H1 (cell line): ENCODE measurements around the gene SMYD5. TPM values are rescaled to one million over a fixed set of nuclear protein-coding genes. Genes with fewer than 3 reads are reported as not detected.

Experiments used
- CEBPB ChIP-seq: IDR thresholded peaks from 2 replicates; pipeline ENCODE4 v1.6.1; 2012; ENCODE audit warnings: low read depth, low read length
- EZH2 ChIP-seq: fragments of 200-600 bp; sonication (generic); IDR thresholded peaks from 2 replicates; pipeline ENCODE4 v1.7.1; 2012; ENCODE audit warnings: low read depth, mild to moderate bottlenecking, moderate library complexity, low read length, inconsistent platforms; ENCODE audit not compliant: severe bottlenecking
- SP2 ChIP-seq: IDR thresholded peaks from 2 replicates; pipeline ENCODE4 v1.6.1; 2012; ENCODE audit warnings: mild to moderate bottlenecking, low read length, inconsistent platforms
- polyA plus RNA-seq, 7 experiments: library from polyadenylated mRNA; depleted of rRNA in 3 of 7; stranded (reverse) in 5 of 7; unstranded in 2 of 7; fragments of >200 nt in 5 of 7; fragments of 200-250 nt in 2 of 7; gene quantifications; 1 replicate in 5 of 7; 2 replicates in 1 of 7; 4 replicates in 1 of 7; pipeline versions ENCODE4 v1.2.1 to v1.2.3, GENCODE V29; 2011 to 2013; ENCODE audit warnings: missing spikeins in 2 of 7, mixed read lengths in 2 of 7
- total RNA-seq: library from RNA; stranded (reverse); fragmentation: NEBNext Ultra II Directional; extraction: Animal tissue kit (Norgen Biotek cat#: 25700); gene quantifications from 2 replicates; pipeline ENCODE4 v1.2.1, GENCODE V29; 2021
- TF ChIP-seq, protein P1 (sequence below): fragments of 300-600 bp; sonication (generic); IDR thresholded peaks from 2 replicates; pipeline ENCODE4 v1.7.1; 2012; ENCODE audit warnings: low read length, moderate library complexity, mild to moderate bottlenecking, inconsistent platforms; ENCODE audit not compliant: insufficient replicate concordance

SMYD5 gene
- total and polyA plus RNA-seq, 2 of the 8 experiments (the other 6 are each of a cell fraction or from before 2014, with no cell fraction given): 35.2 to 56.7 TPM

DNA sequence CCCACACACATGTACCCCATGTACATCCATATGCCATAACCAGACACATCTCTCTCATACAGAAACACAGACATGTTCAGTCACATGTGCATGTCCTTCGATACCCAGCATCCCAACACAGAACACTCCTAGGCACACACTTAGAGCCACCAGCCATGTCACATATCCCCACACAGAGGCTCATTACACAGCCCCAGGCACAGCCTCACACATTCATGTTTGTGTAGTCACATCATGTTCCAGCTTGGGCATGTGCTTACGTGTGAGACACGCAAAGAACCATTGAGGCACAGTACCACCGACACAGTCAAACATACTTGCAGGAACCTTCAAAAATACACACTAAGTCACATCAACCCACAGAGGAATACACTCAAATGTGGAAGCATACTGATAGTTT lies 53.0 kb downstream of the SMYD5 start (continued):
- TF ChIP-seq, protein P1, sequence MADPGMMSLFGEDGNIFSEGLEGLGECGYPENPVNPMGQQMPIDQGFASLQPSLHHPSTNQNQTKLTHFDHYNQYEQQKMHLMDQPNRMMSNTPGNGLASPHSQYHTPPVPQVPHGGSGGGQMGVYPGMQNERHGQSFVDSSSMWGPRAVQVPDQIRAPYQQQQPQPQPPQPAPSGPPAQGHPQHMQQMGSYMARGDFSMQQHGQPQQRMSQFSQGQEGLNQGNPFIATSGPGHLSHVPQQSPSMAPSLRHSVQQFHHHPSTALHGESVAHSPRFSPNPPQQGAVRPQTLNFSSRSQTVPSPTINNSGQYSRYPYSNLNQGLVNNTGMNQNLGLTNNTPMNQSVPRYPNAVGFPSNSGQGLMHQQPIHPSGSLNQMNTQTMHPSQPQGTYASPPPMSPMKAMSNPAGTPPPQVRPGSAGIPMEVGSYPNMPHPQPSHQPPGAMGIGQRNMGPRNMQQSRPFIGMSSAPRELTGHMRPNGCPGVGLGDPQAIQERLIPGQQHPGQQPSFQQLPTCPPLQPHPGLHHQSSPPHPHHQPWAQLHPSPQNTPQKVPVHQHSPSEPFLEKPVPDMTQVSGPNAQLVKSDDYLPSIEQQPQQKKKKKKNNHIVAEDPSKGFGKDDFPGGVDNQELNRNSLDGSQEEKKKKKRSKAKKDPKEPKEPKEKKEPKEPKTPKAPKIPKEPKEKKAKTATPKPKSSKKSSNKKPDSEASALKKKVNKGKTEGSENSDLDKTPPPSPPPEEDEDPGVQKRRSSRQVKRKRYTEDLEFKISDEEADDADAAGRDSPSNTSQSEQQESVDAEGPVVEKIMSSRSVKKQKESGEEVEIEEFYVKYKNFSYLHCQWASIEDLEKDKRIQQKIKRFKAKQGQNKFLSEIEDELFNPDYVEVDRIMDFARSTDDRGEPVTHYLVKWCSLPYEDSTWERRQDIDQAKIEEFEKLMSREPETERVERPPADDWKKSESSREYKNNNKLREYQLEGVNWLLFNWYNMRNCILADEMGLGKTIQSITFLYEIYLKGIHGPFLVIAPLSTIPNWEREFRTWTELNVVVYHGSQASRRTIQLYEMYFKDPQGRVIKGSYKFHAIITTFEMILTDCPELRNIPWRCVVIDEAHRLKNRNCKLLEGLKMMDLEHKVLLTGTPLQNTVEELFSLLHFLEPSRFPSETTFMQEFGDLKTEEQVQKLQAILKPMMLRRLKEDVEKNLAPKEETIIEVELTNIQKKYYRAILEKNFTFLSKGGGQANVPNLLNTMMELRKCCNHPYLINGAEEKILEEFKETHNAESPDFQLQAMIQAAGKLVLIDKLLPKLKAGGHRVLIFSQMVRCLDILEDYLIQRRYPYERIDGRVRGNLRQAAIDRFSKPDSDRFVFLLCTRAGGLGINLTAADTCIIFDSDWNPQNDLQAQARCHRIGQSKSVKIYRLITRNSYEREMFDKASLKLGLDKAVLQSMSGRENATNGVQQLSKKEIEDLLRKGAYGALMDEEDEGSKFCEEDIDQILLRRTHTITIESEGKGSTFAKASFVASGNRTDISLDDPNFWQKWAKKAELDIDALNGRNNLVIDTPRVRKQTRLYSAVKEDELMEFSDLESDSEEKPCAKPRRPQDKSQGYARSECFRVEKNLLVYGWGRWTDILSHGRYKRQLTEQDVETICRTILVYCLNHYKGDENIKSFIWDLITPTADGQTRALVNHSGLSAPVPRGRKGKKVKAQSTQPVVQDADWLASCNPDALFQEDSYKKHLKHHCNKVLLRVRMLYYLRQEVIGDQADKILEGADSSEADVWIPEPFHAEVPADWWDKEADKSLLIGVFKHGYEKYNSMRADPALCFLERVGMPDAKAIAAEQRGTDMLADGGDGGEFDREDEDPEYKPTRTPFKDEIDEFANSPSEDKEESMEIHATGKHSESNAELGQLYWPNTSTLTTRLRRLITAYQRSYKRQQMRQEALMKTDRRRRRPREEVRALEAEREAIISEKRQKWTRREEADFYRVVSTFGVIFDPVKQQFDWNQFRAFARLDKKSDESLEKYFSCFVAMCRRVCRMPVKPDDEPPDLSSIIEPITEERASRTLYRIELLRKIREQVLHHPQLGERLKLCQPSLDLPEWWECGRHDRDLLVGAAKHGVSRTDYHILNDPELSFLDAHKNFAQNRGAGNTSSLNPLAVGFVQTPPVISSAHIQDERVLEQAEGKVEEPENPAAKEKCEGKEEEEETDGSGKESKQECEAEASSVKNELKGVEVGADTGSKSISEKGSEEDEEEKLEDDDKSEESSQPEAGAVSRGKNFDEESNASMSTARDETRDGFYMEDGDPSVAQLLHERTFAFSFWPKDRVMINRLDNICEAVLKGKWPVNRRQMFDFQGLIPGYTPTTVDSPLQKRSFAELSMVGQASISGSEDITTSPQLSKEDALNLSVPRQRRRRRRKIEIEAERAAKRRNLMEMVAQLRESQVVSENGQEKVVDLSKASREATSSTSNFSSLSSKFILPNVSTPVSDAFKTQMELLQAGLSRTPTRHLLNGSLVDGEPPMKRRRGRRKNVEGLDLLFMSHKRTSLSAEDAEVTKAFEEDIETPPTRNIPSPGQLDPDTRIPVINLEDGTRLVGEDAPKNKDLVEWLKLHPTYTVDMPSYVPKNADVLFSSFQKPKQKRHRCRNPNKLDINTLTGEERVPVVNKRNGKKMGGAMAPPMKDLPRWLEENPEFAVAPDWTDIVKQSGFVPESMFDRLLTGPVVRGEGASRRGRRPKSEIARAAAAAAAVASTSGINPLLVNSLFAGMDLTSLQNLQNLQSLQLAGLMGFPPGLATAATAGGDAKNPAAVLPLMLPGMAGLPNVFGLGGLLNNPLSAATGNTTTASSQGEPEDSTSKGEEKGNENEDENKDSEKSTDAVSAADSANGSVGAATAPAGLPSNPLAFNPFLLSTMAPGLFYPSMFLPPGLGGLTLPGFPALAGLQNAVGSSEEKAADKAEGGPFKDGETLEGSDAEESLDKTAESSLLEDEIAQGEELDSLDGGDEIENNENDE: no peak
- TF ChIP-seq EZH2: no peak
- TF ChIP-seq SP2: no peak
- no peak for TF ChIP-seq CEBPB
